ENCODE results near the gene ETV1. TPM values are rescaled to one million over a fixed set of nuclear protein-coding genes. Genes with fewer than 3 reads are reported as not detected.

ETV1 gene
- total RNA-seq, 2 donors from 2014 or later = 6.1 to 9.2 TPM

DNA sequence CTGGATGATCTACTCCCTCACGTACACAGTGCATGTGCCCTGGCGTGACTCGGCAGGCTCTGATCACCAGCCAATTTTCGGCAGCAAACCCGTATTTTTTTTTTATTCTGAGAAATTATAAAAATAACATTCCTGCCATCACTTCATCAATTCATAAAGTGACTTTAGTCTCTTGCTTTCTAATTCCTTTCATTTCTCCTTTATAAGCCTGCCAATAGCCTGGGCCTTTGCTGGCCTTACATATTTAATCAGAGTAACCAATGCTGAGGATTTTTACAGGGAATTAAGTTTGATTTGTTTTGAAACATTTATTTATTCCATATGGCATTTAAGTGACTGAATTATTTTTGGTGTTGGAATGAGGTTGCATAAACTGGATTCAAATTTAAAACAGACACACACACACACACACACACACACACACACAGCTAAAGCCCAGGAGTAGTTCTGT, 140.8 kb downstream of the ETV1 start:
- no peak overlapping the region for H3K4me3 ChIP-seq
- no peaks in the 10 kb centered on the region for H3K4me1 ChIP-seq (replicated peaks)
- H3K27me3 ChIP-seq (replicated peaks; ENCODE audit: insufficient read depth) = no peaks in the 10 kb centered on the region
- TF ChIP-seq POLR2A (IDR thresholded peaks at IDR 0.05) (no peak), POLR2AphosphoS5 (IDR thresholded peaks at IDR 0.05) (no peak)
- TF ChIP-seq, protein P1, sequence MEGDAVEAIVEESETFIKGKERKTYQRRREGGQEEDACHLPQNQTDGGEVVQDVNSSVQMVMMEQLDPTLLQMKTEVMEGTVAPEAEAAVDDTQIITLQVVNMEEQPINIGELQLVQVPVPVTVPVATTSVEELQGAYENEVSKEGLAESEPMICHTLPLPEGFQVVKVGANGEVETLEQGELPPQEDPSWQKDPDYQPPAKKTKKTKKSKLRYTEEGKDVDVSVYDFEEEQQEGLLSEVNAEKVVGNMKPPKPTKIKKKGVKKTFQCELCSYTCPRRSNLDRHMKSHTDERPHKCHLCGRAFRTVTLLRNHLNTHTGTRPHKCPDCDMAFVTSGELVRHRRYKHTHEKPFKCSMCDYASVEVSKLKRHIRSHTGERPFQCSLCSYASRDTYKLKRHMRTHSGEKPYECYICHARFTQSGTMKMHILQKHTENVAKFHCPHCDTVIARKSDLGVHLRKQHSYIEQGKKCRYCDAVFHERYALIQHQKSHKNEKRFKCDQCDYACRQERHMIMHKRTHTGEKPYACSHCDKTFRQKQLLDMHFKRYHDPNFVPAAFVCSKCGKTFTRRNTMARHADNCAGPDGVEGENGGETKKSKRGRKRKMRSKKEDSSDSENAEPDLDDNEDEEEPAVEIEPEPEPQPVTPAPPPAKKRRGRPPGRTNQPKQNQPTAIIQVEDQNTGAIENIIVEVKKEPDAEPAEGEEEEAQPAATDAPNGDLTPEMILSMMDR (IDR thresholded peaks at IDR 0.05) = no peak
- no peaks in the 10 kb centered on the region for H3K36me3 ChIP-seq
- H3K27ac ChIP-seq = no peak overlapping the region
- intact Hi-C loops (cut with DNase I) = no loop called here
- no peak for DNase-seq (ENCODE audit: low spot score)
- no peaks in the 10 kb centered on the region for H3K9me3 ChIP-seq
- WGBS = 63% methylated on average over 5 of the region's 5 CpGs

DNA sequence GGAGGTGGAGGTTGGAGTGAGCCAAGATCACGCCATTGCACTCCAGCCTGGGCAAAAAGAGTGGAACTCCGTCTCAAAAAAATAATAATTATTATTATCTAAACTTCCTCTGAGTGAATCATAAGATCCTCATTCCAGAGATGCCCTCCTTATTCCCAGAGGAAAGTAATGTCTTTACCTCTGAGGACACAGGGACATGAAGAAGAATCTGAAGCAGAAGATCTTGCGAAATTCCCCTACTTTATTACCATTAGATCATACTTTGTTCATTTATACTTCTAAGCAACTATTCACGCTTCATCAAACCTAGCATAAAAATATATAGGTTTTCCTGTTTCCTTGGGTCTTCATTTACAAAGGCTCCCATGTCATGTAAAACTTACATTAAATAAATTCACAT, 143.1 kb downstream of the ETV1 start:
- no peaks in the 10 kb centered on the region for H3K4me1 ChIP-seq (replicated peaks)
- H3K9me3 ChIP-seq = no peaks in the 10 kb centered on the region
- whole genome bisulfite sequencing = 94% methylated on average over 4 of the region's 4 CpGs
- DNase-seq (ENCODE audit: low spot score) = no peak
- no peak overlapping the region for H3K4me3 ChIP-seq
- intact Hi-C loops (cut with DNase I) = no loop called here
- H3K27me3 ChIP-seq (replicated peaks; ENCODE audit: insufficient read depth) = no peaks in the 10 kb centered on the region
- no peaks in the 10 kb centered on the region for H3K36me3 ChIP-seq
- no peak overlapping the region for H3K27ac ChIP-seq
- TF ChIP-seq, protein P1 (IDR thresholded peaks at IDR 0.05) = no peak
- TF ChIP-seq POLR2A (IDR thresholded peaks at IDR 0.05) (no peak), POLR2AphosphoS5 (IDR thresholded peaks at IDR 0.05) (no peak)

DNA sequence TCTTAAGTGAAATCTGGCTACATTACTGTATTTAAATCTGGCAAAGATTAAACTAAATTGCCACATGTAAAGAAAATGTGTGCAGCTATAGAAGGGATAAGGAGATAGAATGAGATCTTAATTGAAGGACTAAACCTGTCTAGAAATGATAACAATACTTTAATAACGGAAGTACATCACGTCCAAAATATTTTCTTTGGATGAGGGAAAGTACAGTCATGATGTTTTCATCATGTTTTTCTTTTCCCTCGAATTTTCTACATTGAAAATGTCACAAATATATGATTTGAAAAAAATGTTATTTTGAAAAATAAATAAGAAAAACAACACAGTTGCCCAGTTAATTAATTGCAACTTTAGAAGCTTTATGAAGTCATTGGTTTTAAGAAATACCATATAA, 143.9 kb downstream of the ETV1 start:
- Histone ChIP-seq H3K27me3 (replicated peaks; ENCODE audit: insufficient read depth) (no peaks in the 10 kb centered on the region), H3K9me3 (no peaks in the 10 kb centered on the region), H3K36me3 (no peaks in the 10 kb centered on the region), H3K4me1 (replicated peaks) (no peaks in the 10 kb centered on the region), H3K4me3 (no peak overlapping the region), H3K27ac (no peak overlapping the region)
- WGBS = 81% methylated on average over 3 of the region's 3 CpGs
- DNase-seq (ENCODE audit: low spot score) = no peak
- TF ChIP-seq POLR2A (IDR thresholded peaks at IDR 0.05) = no peak
- TF ChIP-seq POLR2AphosphoS5 (IDR thresholded peaks at IDR 0.05) = no peak
- TF ChIP-seq, protein P1 (IDR thresholded peaks at IDR 0.05) = no peak
- intact Hi-C loops (cut with DNase I) = no loop called here

DNA sequence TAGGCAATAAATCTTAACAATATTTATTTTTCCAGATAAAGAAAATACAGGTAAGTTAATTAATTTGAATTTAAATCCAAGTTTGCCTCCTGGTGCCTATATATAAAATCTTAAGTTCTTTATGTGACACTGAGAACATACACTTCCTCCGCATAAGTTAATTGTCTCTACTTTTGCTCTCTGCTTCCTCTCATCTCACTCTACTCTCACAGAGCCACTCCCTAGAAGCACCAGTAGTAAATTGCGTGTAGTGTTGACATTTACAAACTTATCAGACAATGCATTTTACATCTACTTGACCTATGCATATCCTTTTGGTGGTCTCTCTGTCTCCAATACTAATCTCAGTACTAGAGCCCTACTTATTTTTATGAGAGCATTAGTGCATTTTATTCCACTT, 144.5 kb downstream of the ETV1 start:
- intact Hi-C loops (cut with DNase I) = no loop called here
- WGBS = 71% methylated on average over 2 of the region's 2 CpGs
- no peak for TF ChIP-seq POLR2A (IDR thresholded peaks at IDR 0.05)
- TF ChIP-seq POLR2AphosphoS5 (IDR thresholded peaks at IDR 0.05) = no peak
- TF ChIP-seq, protein P1 (IDR thresholded peaks at IDR 0.05) = no peak

DNA sequence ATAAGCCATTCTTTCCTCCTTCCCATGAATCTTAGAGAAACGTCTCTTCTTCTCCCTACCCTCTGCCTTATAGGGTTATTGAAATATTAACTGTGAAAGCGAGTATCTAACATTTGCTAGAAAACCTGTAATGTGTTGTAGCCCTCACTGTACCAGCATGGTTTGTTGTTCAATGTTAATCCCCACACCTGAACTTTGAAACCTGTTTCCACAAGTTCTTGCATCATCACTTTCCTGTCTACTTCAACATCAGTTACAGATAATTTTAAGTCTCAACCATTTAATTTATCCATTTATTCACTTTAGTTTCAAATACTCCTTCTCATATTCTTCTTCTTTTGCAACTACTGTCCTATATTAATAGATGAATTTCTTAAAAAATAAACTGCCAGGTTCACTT, 148.2 kb downstream of the ETV1 start:
- WGBS = 81% methylated on average over 2 of the region's 2 CpGs
- no peak for DNase-seq (ENCODE audit: low spot score)
- no peaks in the 10 kb centered on the region for H3K9me3 ChIP-seq
- intact Hi-C loops (cut with DNase I) = no loop called here
- no peak overlapping the region for H3K4me3 ChIP-seq
- no peak overlapping the region for H3K27ac ChIP-seq
- no peaks in the 10 kb centered on the region for H3K27me3 ChIP-seq (replicated peaks; ENCODE audit: insufficient read depth)
- H3K4me1 ChIP-seq (replicated peaks) = no peaks in the 10 kb centered on the region
- TF ChIP-seq POLR2A (IDR thresholded peaks at IDR 0.05) = no peak
- TF ChIP-seq, protein P1 (IDR thresholded peaks at IDR 0.05) = no peak
- H3K36me3 ChIP-seq = no peaks in the 10 kb centered on the region

More for the DNA sequence above, 144.5 kb downstream of the ETV1 start:
- no peak for DNase-seq (ENCODE audit: low spot score)
- H3K27me3 ChIP-seq (replicated peaks; ENCODE audit: insufficient read depth) = no peaks in the 10 kb centered on the region
- H3K9me3 ChIP-seq = no peaks in the 10 kb centered on the region
- H3K36me3 ChIP-seq = no peaks in the 10 kb centered on the region
- no peak overlapping the region for H3K4me3 ChIP-seq
- H3K27ac ChIP-seq = no peak overlapping the region
- no peaks in the 10 kb centered on the region for H3K4me1 ChIP-seq (replicated peaks)
